Measurements from ENCODE around the gene AP1AR.

AP1AR gene

DNA sequence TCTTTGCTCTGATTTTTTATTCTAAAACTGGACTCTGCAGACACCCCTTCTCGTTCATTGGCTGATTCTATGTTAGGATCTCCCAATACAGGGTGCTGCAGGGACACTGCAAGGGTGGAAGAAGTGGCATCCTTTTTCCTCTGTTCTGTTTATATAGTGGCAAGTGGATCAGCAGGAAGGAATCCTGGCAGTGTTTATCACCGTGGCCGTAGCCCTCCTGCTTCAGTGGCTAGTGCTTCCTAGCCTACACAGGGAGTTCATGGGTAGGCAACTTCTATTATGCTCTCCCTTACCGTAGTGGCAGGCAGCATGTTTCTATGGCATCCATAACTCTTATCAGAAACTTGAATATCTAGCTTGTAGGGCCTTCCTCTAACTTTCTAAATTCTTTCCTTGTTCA is 6.4 kb upstream of the AP1AR start:
- no peak overlapping the region for H4K5ac ChIP-seq (ENCODE audit: low read length)
- no peaks in the 10 kb centered on the region for H3K4me1 ChIP-seq (ENCODE audit: control insufficient read depth, low read depth, low read length)
- no peaks in the 10 kb centered on the region for H3K27me3 ChIP-seq (ENCODE audit: insufficient read depth, low read length, poor library complexity)
- no peak overlapping the region for H2BK15ac ChIP-seq (replicated peaks; ENCODE audit: low read depth)
- no peak overlapping the region for H4K8ac ChIP-seq (ENCODE audit: low read depth, low read length)
- no peak overlapping the region for H3K9ac ChIP-seq (ENCODE audit: low read length)
- H3K36me3 ChIP-seq (ENCODE audit: control insufficient read depth, insufficient read depth, low read length): no peaks in the 10 kb centered on the region
- no peaks in the 10 kb centered on the region for H3K79me2 ChIP-seq (ENCODE audit: control insufficient read depth, insufficient read depth, low read length)
- no CpG with 5 or more reads among the region's 4 CpGs for WGBS (ENCODE audit: extremely low coverage, insufficient coverage, low lambda C conversion rate)
- no peak overlapping the region for H2BK5ac ChIP-seq (ENCODE audit: low read length)
- no peak overlapping the region for H2BK120ac ChIP-seq (ENCODE audit: low read depth, low read length)
- DNase-seq: no peak
- H3K18ac ChIP-seq (ENCODE audit: low read length): no peak overlapping the region
- H3K4me3 ChIP-seq (ENCODE audit: low read length): no peak overlapping the region
- H3K56ac ChIP-seq (ENCODE audit: low read length): no peak overlapping the region
- H3K23ac ChIP-seq (ENCODE audit: low read length): no peak overlapping the region
- no peak overlapping the region for H2AK5ac ChIP-seq (ENCODE audit: low read length)
- H3K79me1 ChIP-seq (ENCODE audit: low read length): no peaks in the 10 kb centered on the region
- H3K27ac ChIP-seq (ENCODE audit: low read depth, low read length): no peak overlapping the region
- H3K4me2 ChIP-seq (ENCODE audit: low read length): no peak overlapping the region
- H3K4ac ChIP-seq (ENCODE audit: low read depth, low read length): no peak overlapping the region

DNA sequence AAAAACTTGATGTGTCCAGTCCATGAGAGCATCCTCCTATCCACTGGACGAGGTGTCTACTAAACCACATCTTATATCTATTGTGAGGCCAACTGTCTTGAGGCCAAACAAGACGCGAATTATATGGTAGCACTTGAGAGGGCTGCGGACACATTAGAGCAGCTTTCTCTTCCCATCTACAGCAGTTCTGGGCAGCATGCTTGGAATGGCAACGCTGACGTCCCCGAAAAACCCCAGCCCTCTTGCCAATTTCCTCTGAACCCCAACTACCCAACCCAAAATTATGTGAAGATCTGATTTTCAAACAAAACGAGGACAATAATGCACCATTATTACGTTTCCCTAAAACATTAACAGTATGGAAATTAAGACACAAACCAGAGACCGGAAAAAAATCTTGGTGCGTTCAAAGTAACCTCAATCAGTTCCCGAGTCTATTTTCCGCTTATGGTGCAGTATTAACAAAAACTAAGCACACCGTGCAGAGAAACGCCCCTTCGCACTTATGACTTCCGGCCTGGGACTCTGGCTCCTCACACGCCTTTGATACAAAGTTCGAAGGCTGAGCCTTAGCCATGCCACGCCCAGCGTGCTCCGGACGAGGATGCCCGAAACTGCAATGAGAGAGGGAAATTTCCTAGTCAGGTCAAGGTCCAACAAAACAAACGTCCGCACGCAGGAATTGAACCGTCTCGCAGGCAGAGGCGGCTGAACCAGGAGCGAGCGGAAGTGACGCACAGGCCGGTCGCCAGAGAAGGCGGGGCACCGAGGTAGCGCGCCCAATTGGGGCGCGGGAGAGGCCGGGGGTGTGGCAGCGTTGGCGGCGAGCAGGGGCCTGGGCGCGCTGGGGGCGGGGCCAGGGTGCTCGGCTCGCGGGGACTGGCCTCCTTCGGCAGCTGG is 458 bp upstream of the AP1AR start:
- WGBS (ENCODE audit: extremely low coverage, insufficient coverage, low lambda C conversion rate): no CpG with 5 or more reads among the region's 52 CpGs
- H2BK15ac ChIP-seq (replicated peaks; ENCODE audit: low read depth): no peak overlapping the region

DNA sequence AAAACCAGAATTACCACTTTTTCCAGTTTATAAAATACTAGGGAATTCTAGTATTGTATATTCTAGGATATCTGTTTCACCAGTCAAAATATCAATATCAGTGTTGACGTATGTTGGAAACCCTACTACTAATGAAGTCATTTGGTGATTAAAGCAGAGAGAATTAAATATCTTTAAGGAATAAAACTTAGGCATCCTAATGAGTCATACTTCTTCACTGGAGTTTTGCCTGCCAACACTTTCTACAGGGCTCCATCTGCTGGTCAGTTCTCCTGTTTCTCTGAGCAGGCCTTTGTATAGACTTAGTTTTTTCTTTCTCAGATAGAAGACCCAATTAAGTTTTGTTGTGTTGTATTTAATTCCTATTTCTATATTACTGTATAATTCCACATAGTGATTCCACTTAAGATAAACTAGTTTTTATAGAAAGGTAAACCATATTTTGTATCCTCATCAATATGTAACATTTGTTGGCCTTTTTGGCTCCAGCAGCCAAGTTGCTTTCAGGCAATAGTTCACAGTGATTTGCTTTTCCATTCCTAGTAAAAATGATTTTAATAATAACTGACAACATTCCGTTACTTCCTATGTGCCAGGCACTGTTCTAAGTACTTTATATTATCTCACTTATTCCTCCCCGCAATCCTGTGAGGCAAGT is 3.5 kb downstream of the AP1AR start:
- Histone ChIP-seq H4K5ac (ENCODE audit: low read length) (no peak overlapping the region), H3K4me2 (ENCODE audit: low read length) (no peak overlapping the region), H3K79me1 (ENCODE audit: low read length) (peaks cover 15% of the 10 kb centered on the region), H4K8ac (ENCODE audit: low read depth, low read length) (no peak overlapping the region), H3K18ac (ENCODE audit: low read length) (no peak overlapping the region), H3K23ac (ENCODE audit: low read length) (no peak overlapping the region), H2BK5ac (ENCODE audit: low read length) (no peak overlapping the region), H3K79me2 (ENCODE audit: control insufficient read depth, insufficient read depth, low read length) (peaks cover 32% of the 10 kb centered on the region), H2BK15ac (replicated peaks; ENCODE audit: low read depth) (no peak overlapping the region), H3K4me3 (ENCODE audit: low read length) (no peak overlapping the region), H3K27ac (ENCODE audit: low read depth, low read length) (no peak overlapping the region), H2AK5ac (ENCODE audit: low read length) (no peak overlapping the region), H2BK120ac (ENCODE audit: low read depth, low read length) (no peak overlapping the region), H3K4me1 (ENCODE audit: control insufficient read depth, low read depth, low read length) (peaks cover 2% of the 10 kb centered on the region), H3K36me3 (ENCODE audit: control insufficient read depth, insufficient read depth, low read length) (no peaks in the 10 kb centered on the region), H3K9ac (ENCODE audit: low read length) (no peak overlapping the region), H3K27me3 (ENCODE audit: insufficient read depth, low read length, poor library complexity) (no peaks in the 10 kb centered on the region), H3K56ac (ENCODE audit: low read length) (no peak overlapping the region), H3K4ac (ENCODE audit: low read depth, low read length) (no peak overlapping the region)
- WGBS (ENCODE audit: extremely low coverage, insufficient coverage, low lambda C conversion rate): no CpG with 5 or more reads among the region's 3 CpGs
- peak; percentile 80 for DNase-seq

More for the DNA sequence above, 458 bp upstream of the AP1AR start:
- peaks cover 15% of the 10 kb centered on the region for H3K79me2 ChIP-seq (ENCODE audit: control insufficient read depth, insufficient read depth, low read length)
- H3K4ac ChIP-seq (ENCODE audit: low read depth, low read length): no peak overlapping the region
- peak; percentile 98 for DNase-seq
- H3K27me3 ChIP-seq (ENCODE audit: insufficient read depth, low read length, poor library complexity): no peaks in the 10 kb centered on the region
- peaks cover 2% of the 10 kb centered on the region for H3K4me1 ChIP-seq (ENCODE audit: control insufficient read depth, low read depth, low read length)
- no peaks in the 10 kb centered on the region for H3K36me3 ChIP-seq (ENCODE audit: control insufficient read depth, insufficient read depth, low read length)
- peak overlapping the region; percentile 51 for H3K18ac ChIP-seq (ENCODE audit: low read length)
- H3K27ac ChIP-seq (ENCODE audit: low read depth, low read length): peak overlapping the region; percentile 98
- H3K4me3 ChIP-seq (ENCODE audit: low read length): peak overlapping the region; percentile 87
- H2AK5ac ChIP-seq (ENCODE audit: low read length): no peak overlapping the region
- H3K4me2 ChIP-seq (ENCODE audit: low read length): peak overlapping the region; percentile 95
- no peak overlapping the region for H2BK120ac ChIP-seq (ENCODE audit: low read depth, low read length)
- H3K9ac ChIP-seq (ENCODE audit: low read length): peak overlapping the region; percentile 91
- no peak overlapping the region for H4K8ac ChIP-seq (ENCODE audit: low read depth, low read length)
- H3K23ac ChIP-seq (ENCODE audit: low read length): no peak overlapping the region
- H4K5ac ChIP-seq (ENCODE audit: low read length): peak overlapping the region; percentile 5
- H3K79me1 ChIP-seq (ENCODE audit: low read length): peaks cover 4% of the 10 kb centered on the region
- peak overlapping the region; percentile 86 for H2BK5ac ChIP-seq (ENCODE audit: low read length)
- peak overlapping the region; percentile 99 for H3K56ac ChIP-seq (ENCODE audit: low read length)

DNA sequence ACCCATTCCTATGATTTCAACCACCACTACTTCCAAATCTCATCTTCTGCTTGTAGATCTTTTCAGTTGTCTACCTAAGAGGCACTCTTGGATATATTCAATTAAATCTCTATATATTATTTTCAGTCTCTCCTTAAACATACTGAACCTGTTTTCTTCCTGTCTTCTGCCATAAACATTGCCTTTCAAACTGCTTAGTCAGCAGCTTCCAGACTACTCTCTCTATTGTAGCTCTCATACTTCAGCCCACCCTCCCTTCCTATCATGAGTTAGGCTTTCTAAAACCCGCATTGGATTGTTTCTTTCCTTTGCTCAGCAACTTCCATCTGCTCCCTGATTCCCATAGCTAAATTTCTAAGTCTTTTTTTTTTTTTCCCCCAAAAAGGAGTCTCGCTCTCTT is 4.5 kb downstream of the AP1AR start:
- H3K9ac ChIP-seq (ENCODE audit: low read length): no peak overlapping the region
- H2AK5ac ChIP-seq (ENCODE audit: low read length): no peak overlapping the region
- no peak overlapping the region for H2BK15ac ChIP-seq (replicated peaks; ENCODE audit: low read depth)
- H3K27ac ChIP-seq (ENCODE audit: low read depth, low read length): no peak overlapping the region
- no peak overlapping the region for H2BK5ac ChIP-seq (ENCODE audit: low read length)
- DNase-seq: no peak
- H2BK120ac ChIP-seq (ENCODE audit: low read depth, low read length): no peak overlapping the region
- H4K5ac ChIP-seq (ENCODE audit: low read length): no peak overlapping the region
- H3K79me2 ChIP-seq (ENCODE audit: control insufficient read depth, insufficient read depth, low read length): peaks cover 38% of the 10 kb centered on the region
- H3K4me3 ChIP-seq (ENCODE audit: low read length): no peak overlapping the region
- H3K18ac ChIP-seq (ENCODE audit: low read length): no peak overlapping the region
- WGBS (ENCODE audit: extremely low coverage, insufficient coverage, low lambda C conversion rate): no CpG with 5 or more reads among the region's 2 CpGs
- H4K8ac ChIP-seq (ENCODE audit: low read depth, low read length): no peak overlapping the region
- H3K36me3 ChIP-seq (ENCODE audit: control insufficient read depth, insufficient read depth, low read length): no peaks in the 10 kb centered on the region
- no peak overlapping the region for H3K4me2 ChIP-seq (ENCODE audit: low read length)
- no peak overlapping the region for H3K56ac ChIP-seq (ENCODE audit: low read length)
- no peak overlapping the region for H3K4ac ChIP-seq (ENCODE audit: low read depth, low read length)
- H3K4me1 ChIP-seq (ENCODE audit: control insufficient read depth, low read depth, low read length): peaks cover 2% of the 10 kb centered on the region
- H3K79me1 ChIP-seq (ENCODE audit: low read length): peaks cover 17% of the 10 kb centered on the region
- H3K27me3 ChIP-seq (ENCODE audit: insufficient read depth, low read length, poor library complexity): no peaks in the 10 kb centered on the region
- no peak overlapping the region for H3K23ac ChIP-seq (ENCODE audit: low read length)

DNA sequence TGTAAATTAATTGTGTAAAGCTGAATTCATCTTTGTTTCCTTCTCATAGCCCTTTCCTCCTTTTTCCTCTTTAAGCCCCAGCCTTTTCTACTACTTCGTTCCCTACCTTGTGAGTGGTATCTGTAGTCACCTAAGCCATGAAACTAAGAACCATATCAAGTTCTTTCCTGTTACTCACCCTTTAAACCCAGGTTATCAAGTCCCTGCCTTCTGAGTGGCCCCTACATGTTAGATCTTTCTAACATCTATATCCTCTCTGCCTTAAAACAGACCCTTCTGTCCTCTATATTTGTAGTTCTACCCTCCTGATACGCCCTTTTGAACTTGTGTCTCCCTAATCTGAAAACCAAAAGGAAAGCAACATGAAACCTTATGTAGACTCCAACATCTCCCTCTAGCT is 7.2 kb downstream of the AP1AR start:
- H3K79me2 ChIP-seq (ENCODE audit: control insufficient read depth, insufficient read depth, low read length): peaks cover 29% of the 10 kb centered on the region
- H3K56ac ChIP-seq (ENCODE audit: low read length): no peak overlapping the region
- H3K4ac ChIP-seq (ENCODE audit: low read depth, low read length): no peak overlapping the region
- H3K27me3 ChIP-seq (ENCODE audit: insufficient read depth, low read length, poor library complexity): no peaks in the 10 kb centered on the region
- H3K4me3 ChIP-seq (ENCODE audit: low read length): no peak overlapping the region
- no peak overlapping the region for H4K5ac ChIP-seq (ENCODE audit: low read length)
- H4K8ac ChIP-seq (ENCODE audit: low read depth, low read length): no peak overlapping the region
- WGBS (ENCODE audit: extremely low coverage, insufficient coverage, low lambda C conversion rate): no CpG with 5 or more reads among the region's 2 CpGs
- H3K9ac ChIP-seq (ENCODE audit: low read length): no peak overlapping the region
- no peak overlapping the region for H3K23ac ChIP-seq (ENCODE audit: low read length)
- H2BK15ac ChIP-seq (replicated peaks; ENCODE audit: low read depth): no peak overlapping the region
- no peak overlapping the region for H2BK120ac ChIP-seq (ENCODE audit: low read depth, low read length)
- no peak overlapping the region for H2AK5ac ChIP-seq (ENCODE audit: low read length)
- no peak overlapping the region for H3K27ac ChIP-seq (ENCODE audit: low read depth, low read length)
- H3K18ac ChIP-seq (ENCODE audit: low read length): no peak overlapping the region
- H3K79me1 ChIP-seq (ENCODE audit: low read length): peaks cover 18% of the 10 kb centered on the region
- no peak overlapping the region for H3K4me2 ChIP-seq (ENCODE audit: low read length)
- H3K4me1 ChIP-seq (ENCODE audit: control insufficient read depth, low read depth, low read length): no peaks in the 10 kb centered on the region
- H3K36me3 ChIP-seq (ENCODE audit: control insufficient read depth, insufficient read depth, low read length): no peaks in the 10 kb centered on the region
- DNase-seq: no peak
- no peak overlapping the region for H2BK5ac ChIP-seq (ENCODE audit: low read length)
